Caki2 (cell line): ENCODE results near the gene RBKS. TPM values are rescaled to one million over a fixed set of nuclear protein-coding genes. Genes with fewer than 3 reads are reported as not detected.
"Not testable (repeated sequence)": the region's sequence is repeated elsewhere in the genome, so short reads cannot be mapped to it uniquely, and the experiment has no call there.

ENCODE experiments used
- DNase-seq: peaks from one replicate; pipeline ENCODE4 v3.0.0-alpha.2; 2015; ENCODE audit warnings: low read depth
- in situ Hi-C: cut with HindIII; loops from 2 replicates; pipeline ENCODE4 v1.10.0; 2016; ENCODE audit warnings: low sequenced_read_pairs, low pct_unique_long_range_greater_than_20kb, mixed read lengths
- total RNA-seq: library from RNA; depleted of rRNA; stranded (reverse); fragments of >200 nt; shearing (Covaris generic); gene quantifications from 2 replicates; pipeline ENCODE4 v1.2.3, GENCODE V29; 2014; ENCODE audit warnings: low replicate concordance

RBKS gene
- total RNA-seq, 1 experiment from 2014 or later: 4.4 TPM

GRCh38 chr2:27885234-27885633 lies 5.0 kb downstream of the RBKS start:
- in situ Hi-C loops: no loop called here

DNA sequence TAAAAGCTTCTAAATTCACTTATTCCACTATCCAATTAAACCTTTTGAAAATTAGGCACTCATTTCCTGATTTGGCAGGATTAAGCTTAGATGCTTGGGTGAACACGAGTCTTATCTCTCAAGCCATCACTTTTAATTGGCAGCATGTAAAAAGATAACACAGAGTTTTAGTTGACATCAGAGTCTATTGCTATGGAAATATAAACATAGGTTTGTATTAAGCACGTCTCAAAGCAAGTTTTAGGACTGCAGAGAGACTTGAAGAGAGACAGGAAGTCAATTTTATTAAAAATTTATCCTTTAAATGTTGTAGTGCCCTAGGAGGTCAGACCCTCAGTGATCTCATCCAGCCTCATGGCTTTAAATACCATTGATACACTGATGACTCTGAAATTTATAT lies 5.6 kb downstream of the RBKS start:
- DNase-seq: peak; percentile 58
- in situ Hi-C loops: no loop called here

More at GRCh38 chr2:27885234-27885633, 5.0 kb downstream of the RBKS start:
- no peak for DNase-seq

DNA sequence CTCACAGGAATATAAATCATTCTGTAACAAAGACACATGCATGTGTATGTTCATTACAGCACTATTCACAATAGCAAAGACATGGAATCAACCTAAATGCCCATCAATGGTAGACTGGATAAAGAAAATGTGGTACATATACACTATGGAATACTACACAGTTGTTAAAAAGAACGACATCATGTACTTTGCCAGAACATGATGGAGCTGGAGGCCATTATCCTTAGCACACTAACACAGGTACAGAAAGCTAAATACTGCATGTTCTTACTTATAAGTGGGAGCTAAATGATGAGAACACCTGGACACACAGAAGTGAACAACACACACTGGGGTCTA lies 7.6 kb downstream of the RBKS start:
- in situ Hi-C loops, DNase-seq: not testable (repeated sequence)

- in situ Hi-C loops: not testable (repeated sequence)
- peak; percentile 86 for DNase-seq
These were observed 8.2 kb downstream of the RBKS start for GRCh38 chr2:27881815-27882583.

DNA sequence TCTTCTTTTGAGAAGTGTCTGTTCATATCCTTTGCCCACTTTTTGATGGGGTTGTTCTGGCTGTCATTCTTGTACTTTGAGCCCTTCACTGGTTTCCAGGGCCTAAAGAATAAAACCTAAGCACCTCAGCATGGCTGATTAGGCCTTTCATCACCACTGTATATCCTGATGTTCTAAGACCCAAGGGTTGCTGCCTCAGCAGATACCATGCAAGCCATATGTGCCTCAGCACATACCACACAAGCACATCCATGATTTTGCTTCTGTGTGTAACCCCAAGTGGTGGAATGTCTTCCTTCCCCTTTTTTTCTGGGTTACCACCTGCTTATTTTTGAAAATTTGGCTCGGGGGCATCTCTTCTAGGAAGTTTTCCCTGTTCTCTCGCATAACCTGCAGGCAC lies 11.4 kb downstream of the RBKS start:
- in situ Hi-C loops: no loop called here
- DNase-seq: no peak

- no peak for DNase-seq
- in situ Hi-C loops: no loop called here
These were observed 14.9 kb downstream of the RBKS start for GRCh38 chr2:27875089-27875881.

DNA sequence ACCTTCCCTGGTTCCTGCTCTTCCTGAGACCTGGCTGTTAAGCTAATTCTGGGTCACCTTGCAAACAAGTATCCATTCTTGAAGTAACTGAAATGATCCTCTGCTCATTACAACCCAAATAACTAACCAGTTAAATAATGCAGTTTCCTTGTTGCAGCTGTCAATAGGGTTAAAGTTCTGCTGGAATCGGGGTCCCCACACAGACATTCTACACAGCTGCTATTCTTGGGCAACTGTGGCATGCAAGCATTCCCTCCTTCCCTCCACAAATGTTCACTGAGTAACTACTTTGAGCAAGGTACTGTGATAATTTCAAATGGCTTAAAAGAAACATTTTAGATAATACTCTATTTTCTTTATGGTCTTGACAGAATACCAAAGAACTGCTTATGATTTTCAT lies 17.1 kb downstream of the RBKS start:
- in situ Hi-C loops: no loop called here

GRCh38 chr2:27871802-27872201 lies 18.4 kb downstream of the RBKS start:
- in situ Hi-C loops: no loop called here
- no peak for DNase-seq

More for the DNA sequence above, 17.1 kb downstream of the RBKS start:
- no peak for DNase-seq

- DNase-seq: no peak
- in situ Hi-C loops: no loop called here
These were observed 19.5 kb downstream of the RBKS start for GRCh38 chr2:27870724-27871123.

DNA sequence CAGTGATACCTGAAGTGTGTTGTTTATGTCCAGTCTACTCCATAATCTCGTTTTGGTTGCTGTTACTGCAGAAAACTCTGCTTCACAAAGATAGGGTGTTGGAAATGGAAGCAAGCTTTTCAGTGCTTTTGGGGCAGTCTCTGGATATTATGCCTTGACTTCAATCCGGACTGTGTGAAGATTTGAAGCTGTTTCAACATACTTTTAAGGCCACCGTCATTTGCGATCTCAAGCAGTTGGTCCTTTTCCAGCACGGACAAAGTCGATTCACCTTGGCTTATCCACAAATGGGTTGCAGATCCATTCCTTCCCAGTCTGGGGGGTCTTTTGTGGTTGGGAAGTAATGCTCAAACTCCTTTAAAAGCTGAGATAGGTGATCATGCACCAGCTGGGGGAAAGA lies 20.4 kb downstream of the RBKS start:
- in situ Hi-C loops: no loop called here

GRCh38 chr2:27866237-27866636 lies 23.9 kb downstream of the RBKS start:
- DNase-seq: no peak
- in situ Hi-C loops: no loop called here

More for the DNA sequence above, 20.4 kb downstream of the RBKS start:
- no peak for DNase-seq

- in situ Hi-C loops: not testable (repeated sequence)
These were observed 26.2 kb downstream of the RBKS start for GRCh38 chr2:27863955-27864354.

DNA sequence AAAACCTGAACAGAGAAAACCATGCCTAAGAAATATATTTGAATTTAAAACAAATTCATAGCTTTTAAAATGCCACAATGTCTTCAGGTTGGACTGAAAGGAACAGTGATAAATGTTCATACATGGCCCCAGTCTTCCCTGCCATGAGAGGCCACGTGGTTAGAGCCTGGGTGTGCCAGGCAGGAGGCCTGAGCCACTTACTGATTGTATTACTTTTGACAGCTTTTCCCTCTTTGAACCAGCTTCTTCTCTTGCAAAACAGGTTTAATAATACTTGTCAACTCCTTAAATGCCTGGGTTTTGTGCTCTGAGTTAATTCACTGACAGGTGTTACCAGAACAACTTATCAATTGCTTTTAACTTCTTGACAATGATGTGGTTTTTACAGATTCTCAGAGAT lies 27.0 kb downstream of the RBKS start:
- no peak for DNase-seq
- in situ Hi-C loops: no loop called here

More at GRCh38 chr2:27863955-27864354, 26.2 kb downstream of the RBKS start:
- not testable (repeated sequence) for DNase-seq

DNA sequence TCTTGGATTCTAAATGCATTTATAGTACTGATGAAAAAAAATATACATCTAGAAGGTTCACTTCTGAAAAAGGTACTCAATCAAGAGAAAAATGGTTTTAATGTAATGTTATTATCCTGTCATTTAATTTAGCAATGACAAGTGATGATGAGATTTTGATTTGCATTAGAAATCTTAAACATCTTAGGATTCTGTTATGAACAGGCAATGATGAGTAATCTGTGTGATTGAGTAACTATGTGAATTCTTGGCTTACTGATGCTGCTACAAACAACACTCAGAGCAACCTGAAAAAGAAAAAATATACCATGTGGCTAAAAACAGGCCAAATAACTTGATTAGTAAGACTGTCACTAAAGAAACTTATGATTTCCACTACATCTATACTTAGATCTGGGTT lies 30.1 kb downstream of the RBKS start:
- in situ Hi-C loops: no loop called here
- DNase-seq: peak; percentile 12

- in situ Hi-C loops: no loop called here
- no peak for DNase-seq
These were observed 32.6 kb downstream of the RBKS start for GRCh38 chr2:27857417-27858172.

DNA sequence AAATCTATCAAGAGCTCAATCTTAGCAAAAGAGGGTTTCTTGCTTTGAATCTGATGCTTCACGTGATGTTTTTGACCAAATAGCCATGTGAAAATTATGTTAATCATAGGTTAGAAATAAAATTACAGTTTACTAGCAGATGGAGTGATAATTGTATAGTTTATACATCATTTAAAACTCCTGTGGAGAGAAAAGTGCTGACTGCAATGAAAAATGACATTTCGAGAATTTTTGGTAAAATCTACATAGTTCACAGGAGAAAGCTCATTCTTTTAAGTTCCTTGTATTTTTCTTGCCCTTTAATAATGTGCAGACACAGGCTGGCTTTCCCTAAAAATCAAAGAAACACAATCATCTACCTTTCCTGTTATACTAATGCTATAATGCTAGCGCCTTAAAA lies 33.2 kb downstream of the RBKS start:
- no peak for DNase-seq
- in situ Hi-C loops: no loop called here

GRCh38 chr2:27856386-27856785 lies 33.8 kb downstream of the RBKS start:
- in situ Hi-C loops: no loop called here
- DNase-seq: no peak

DNA sequence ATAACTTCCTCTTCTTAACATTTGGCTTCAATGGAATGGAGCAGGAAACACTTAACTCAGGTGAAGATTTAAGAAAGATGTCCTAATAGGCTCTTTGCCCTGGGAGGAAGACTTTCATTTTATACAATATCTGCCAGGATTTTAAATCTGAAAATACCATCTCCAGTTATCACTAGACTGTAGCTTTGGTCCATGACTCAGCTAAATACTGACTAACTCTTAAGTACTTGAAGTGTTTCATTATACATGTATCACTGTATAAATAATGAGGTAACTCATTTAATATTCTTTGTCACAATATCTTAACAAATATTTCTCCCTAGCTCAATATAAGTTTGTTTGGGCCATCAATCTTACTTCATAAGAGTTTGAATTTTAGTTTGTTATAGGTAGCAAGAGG lies 34.7 kb downstream of the RBKS start:
- DNase-seq: peak; percentile 54
- in situ Hi-C loops: no loop called here
